ENCODE data around the gene CRB2. TPM values are rescaled to one million over a fixed set of nuclear protein-coding genes. Genes with fewer than 3 reads are reported as not detected.

Gene CRB2
- total and polyA plus RNA-seq, 11 donors, result 0.05 to 10.1 (median 0.10) TPM; not detected in 8

DNA sequence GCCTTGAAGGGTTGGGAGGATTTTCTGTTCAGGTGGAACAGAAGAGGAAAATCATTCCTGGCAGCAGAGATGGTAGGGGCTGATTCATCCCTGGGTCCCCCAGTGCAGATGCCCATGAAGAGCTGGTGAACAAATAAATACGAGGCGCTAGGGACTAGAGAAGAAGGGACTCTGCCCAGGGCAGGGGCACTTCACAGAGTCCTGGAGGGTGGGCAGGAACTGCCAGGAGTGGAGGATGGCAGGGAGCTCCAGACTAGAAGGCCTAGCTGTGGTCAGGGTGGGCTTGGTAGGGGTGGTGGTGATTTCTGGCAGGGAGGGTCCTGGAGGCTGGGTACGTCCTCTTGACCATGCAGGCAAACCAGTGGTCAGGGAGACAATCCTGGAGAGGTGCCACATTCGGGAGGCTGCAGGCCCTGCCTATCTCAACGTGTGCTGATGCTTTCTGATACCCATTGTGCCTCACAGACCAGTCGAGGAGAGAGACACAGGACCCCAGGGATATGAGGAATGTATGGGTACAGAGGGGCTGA lies 69.9 kb downstream of the CRB2 start:
- TF ChIP-seq POLR2A (IDR thresholded peaks at IDR 0.05), result no peak
- TF ChIP-seq, protein P1, sequence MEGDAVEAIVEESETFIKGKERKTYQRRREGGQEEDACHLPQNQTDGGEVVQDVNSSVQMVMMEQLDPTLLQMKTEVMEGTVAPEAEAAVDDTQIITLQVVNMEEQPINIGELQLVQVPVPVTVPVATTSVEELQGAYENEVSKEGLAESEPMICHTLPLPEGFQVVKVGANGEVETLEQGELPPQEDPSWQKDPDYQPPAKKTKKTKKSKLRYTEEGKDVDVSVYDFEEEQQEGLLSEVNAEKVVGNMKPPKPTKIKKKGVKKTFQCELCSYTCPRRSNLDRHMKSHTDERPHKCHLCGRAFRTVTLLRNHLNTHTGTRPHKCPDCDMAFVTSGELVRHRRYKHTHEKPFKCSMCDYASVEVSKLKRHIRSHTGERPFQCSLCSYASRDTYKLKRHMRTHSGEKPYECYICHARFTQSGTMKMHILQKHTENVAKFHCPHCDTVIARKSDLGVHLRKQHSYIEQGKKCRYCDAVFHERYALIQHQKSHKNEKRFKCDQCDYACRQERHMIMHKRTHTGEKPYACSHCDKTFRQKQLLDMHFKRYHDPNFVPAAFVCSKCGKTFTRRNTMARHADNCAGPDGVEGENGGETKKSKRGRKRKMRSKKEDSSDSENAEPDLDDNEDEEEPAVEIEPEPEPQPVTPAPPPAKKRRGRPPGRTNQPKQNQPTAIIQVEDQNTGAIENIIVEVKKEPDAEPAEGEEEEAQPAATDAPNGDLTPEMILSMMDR (IDR thresholded peaks at IDR 0.05), result no peak
- DNase-seq (no peak), ATAC-seq (no peak)
- Histone ChIP-seq H3K9me3 (peaks cover 0 to 21% (median 0%) of the 10 kb centered on the region in 12 donors), H3K4me1 (no peaks in the 10 kb centered on the region), H3K27me3 (no peaks in the 10 kb centered on the region), H3K27ac (no peak overlapping the region), H3K36me3 (peaks cover 0 to 15% (median 0%) of the 10 kb centered on the region in 9 donors), H3K4me3 (no peak overlapping the region)
- intact Hi-C loops (cut with DNase I), result no loop called here
- WGBS, 4 donors, result 84 to 91% (median 87%) methylated on average over 6 of the region's 6 CpGs

DNA sequence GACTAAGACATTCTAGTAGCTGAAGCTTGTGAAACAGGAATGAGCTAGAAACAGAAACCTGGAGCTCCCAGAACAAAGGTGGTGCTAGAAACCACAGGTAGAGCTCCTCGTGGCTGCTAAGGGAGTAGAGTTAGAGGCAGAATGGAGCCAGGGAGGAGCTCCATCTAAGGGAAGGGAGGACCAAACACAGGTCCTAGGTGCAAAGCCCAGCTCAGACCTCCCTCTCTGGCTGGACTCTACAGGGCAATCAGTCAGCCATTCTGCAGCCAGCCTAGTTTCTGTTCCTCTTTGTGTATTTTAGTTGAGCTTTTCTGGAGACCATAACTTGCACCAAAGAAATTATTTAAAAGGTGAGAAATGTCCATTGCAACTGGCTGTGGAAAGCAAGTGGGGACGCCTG lies 70.4 kb downstream of the CRB2 start:
- intact Hi-C loops (cut with DNase I), result no loop called here
- Histone ChIP-seq H3K27ac (no peak overlapping the region), H3K36me3 (peaks cover 0 to 18% (median 0%) of the 10 kb centered on the region in 9 donors), H3K9me3 (peaks cover 0 to 21% (median 0%) of the 10 kb centered on the region in 12 donors), H3K27me3 (no peaks in the 10 kb centered on the region), H3K4me3 (no peak overlapping the region), H3K4me1 (no peaks in the 10 kb centered on the region)
- no peak for ATAC-seq
- TF ChIP-seq POLR2A (IDR thresholded peaks at IDR 0.05), result no peak
- TF ChIP-seq, protein P1 (IDR thresholded peaks at IDR 0.05), result no peak
- 91 to 93% (median 92%) methylated on average over 2 of the region's 2 CpGs for WGBS, 4 donors
- DNase-seq, result no peak

MicroRNAs within 50 kb of the gene (microRNA counts, 767-probe panel; counts per million panel counts)
- 1,458 to 2,099 counts per million in 2 donors for microRNA hsa-miR-601

Small RNA genes within 50 kb of the gene (microRNA-seq; reads per million reads assigned to microRNA genes)
- 0 reads per million in 4 donors for gene MIR601

Other genes with a start within 250 kb of the CRB2 start
- gene STRBP, start 87.6 kb upstream of the CRB2 start, total RNA-seq, result 10 to 100 TPM in 8 of 9 donors, 1 to 10 TPM in 1; 8.3 to 24.4 (median 18.7) TPM
- 10 to 100 TPM in 1 of 2 donors, 1 to 10 TPM in 1; 5.9 to 23.9 TPM for gene STRBP, start 87.6 kb upstream of the CRB2 start, polyA plus RNA-seq

Measured in heart left ventricle (tissue), 16 donors.